B cell (primary cell): ENCODE results near the gene PCGF2. TPM values are rescaled to one million over a fixed set of nuclear protein-coding genes. Genes with fewer than 3 reads are reported as not detected.

Experiments used
- ATAC-seq: fragments of 200-7000 bp; cut with Tn5 transposase; one replicate; pipeline ENCODE4 v1.10.0; 2021; ENCODE audit warnings: low read depth, mild to moderate bottlenecking, moderate number of reproducible peaks, moderate library complexity
- CTCF ChIA-PET: fragments of 350-600 bp; sonication (Branson Sonifier 250); formaldehyde crosslinking; loops from one replicate; lab custom pipeline; 2021; ENCODE audit warnings: antibody characterized with exemption, inconsistent platforms; lab: Charles Lee
- POLR2A ChIA-PET: fragments of 350-600 bp; sonication (Branson Sonifier 250); formaldehyde crosslinking; loops from one replicate; lab custom pipeline; 2021; ENCODE audit warnings: antibody characterized with exemption; lab: Charles Lee
- DNase-seq: peaks from one replicate; pipeline ENCODE4 v3.0.0; 2013
- H2AFZ ChIP-seq: 2 replicates; pipeline ENCODE4 v1.6.1; 2012; ENCODE audit warnings: mild to moderate bottlenecking, low read depth, low read length; ENCODE audit not compliant: insufficient read depth, poor library complexity, severe bottlenecking
- H3K27ac ChIP-seq, 2 donors: 1 replicate in 1 of 2; 2 replicates in 1 of 2; pipeline ENCODE4 v1.5.1; 2012 to 2013; ENCODE audit warnings: low read length in 2 of 2, mild to moderate bottlenecking in 2 of 2, moderate library complexity in 1 of 2
- H3K27me3 ChIP-seq, 4 experiments: fragments of 200-600 bp in 1 of 4; sonication (generic) in 1 of 4; replicated peaks in 1 of 4; 1 replicate in 2 of 4; 2 replicates in 2 of 4; pipeline versions ENCODE4 v1.6.1 to v1.7.0; 2013 to 2016; ENCODE audit warnings: low read length in 3 of 4, mild to moderate bottlenecking in 2 of 4, mixed read lengths in 1 of 4, moderate library complexity in 1 of 4; ENCODE audit not compliant: insufficient read depth in 4 of 4, control insufficient read depth in 3 of 4; ENCODE audit errors: control extremely low read depth in 1 of 4
- H3K36me3 ChIP-seq, 2 experiments: replicated peaks in 1 of 2; 1 replicate in 1 of 2; 2 replicates in 1 of 2; pipeline versions ENCODE4 v1.6.1 to v1.7.1; 2013; ENCODE audit warnings: low read length in 1 of 2; ENCODE audit not compliant: insufficient read depth in 2 of 2, control insufficient read depth in 1 of 2; ENCODE audit errors: control extremely low read depth in 1 of 2, extremely low read depth in 1 of 2
- H3K4me1 ChIP-seq, 2 donors: fragments of 200-600 bp in 1 of 2; sonication (generic) in 1 of 2; 1 replicate in 1 of 2; 2 replicates in 1 of 2; pipeline versions ENCODE4 v1.5.1 to v1.6.1; 2013 to 2017; ENCODE audit warnings: low read length in 2 of 2; ENCODE audit not compliant: control insufficient read depth in 2 of 2, insufficient read depth in 2 of 2
- H3K4me2 ChIP-seq: replicated peaks from 2 replicates; pipeline ENCODE3; 2012; ENCODE audit warnings: mild to moderate bottlenecking, low read depth, low read length; ENCODE audit not compliant: poor library complexity, severe bottlenecking
- H3K4me3 ChIP-seq, 5 experiments: fragments of 200-600 bp in 1 of 5; sonication (generic) in 1 of 5; 1 replicate in 3 of 5; 2 replicates in 2 of 5; pipeline versions ENCODE4 v1.5.1 to v1.7.0; 2011 to 2016; ENCODE audit warnings: low read length in 4 of 5, mild to moderate bottlenecking in 4 of 5, low read depth in 2 of 5, control low read depth in 1 of 5, moderate library complexity in 1 of 5; ENCODE audit not compliant: insufficient read depth in 1 of 5; ENCODE audit errors: control extremely low read depth in 1 of 5, extremely low read depth in 1 of 5
- H3K79me2 ChIP-seq: fragments of 200-600 bp; sonication (generic); one replicate; pipeline ENCODE4 v1.6.0; 2016; ENCODE audit warnings: low read length; ENCODE audit not compliant: control insufficient read depth, insufficient read depth
- H3K9ac ChIP-seq: fragments of 200-600 bp; sonication (generic); 2 replicates; pipeline ENCODE4 v1.6.1; 2017; ENCODE audit warnings: mild to moderate bottlenecking, low read length, moderate library complexity
- H3K9me3 ChIP-seq, 3 donors: one replicate each; pipeline versions ENCODE4 v1.6.1 to v1.7.1; 2013; ENCODE audit warnings: low read length in 2 of 3; ENCODE audit not compliant: control insufficient read depth in 2 of 3, insufficient read depth in 1 of 3; ENCODE audit errors: control extremely low read depth in 1 of 3
- H4K20me1 ChIP-seq: 2 replicates; pipeline ENCODE4 v1.6.0; 2012; ENCODE audit warnings: mild to moderate bottlenecking, low read length; ENCODE audit not compliant: insufficient read depth, control insufficient read depth, poor library complexity, severe bottlenecking
- H3K27ac Mint-ChIP-seq: one replicate; pipeline ENCODE4 v1.8.0; 2021; ENCODE audit warnings: mixed read lengths
- H3K27me3 Mint-ChIP-seq: one replicate; pipeline ENCODE4 v1.8.0; 2021; ENCODE audit warnings: mixed read lengths
- H3K4me1 Mint-ChIP-seq: one replicate; pipeline ENCODE4 v1.8.0; 2021; ENCODE audit warnings: mixed read lengths
- H3K4me3 Mint-ChIP-seq: one replicate; pipeline ENCODE4 v1.8.0; 2021; ENCODE audit warnings: mixed read lengths
- H3K9me3 Mint-ChIP-seq: one replicate; pipeline ENCODE4 v1.8.0; 2022; ENCODE audit warnings: mixed read lengths; ENCODE audit not compliant: insufficient read depth
- EZH2 ChIP-seq: IDR thresholded peaks from 2 replicates; pipeline ENCODE4 v1.6.1; 2012; ENCODE audit warnings: borderline replicate concordance, low read depth, mild to moderate bottlenecking, moderate library complexity, low read length; ENCODE audit not compliant: insufficient read depth, poor library complexity, severe bottlenecking
- WGBS: methylation state at CpG from one replicate; pipeline ENCODE4 v1.1.5; 2013; ENCODE audit warnings: missing lambda C conversion rate; ENCODE audit not compliant: insufficient coverage; 5-methylcytosine and 5-hydroxymethylcytosine counted together
- intact Hi-C: fragments of 100-400 bp; cut with micrococcal nuclease; formaldehyde crosslinking; loops from one replicate; pipeline ENCODE4 v1.10.0; 2022
- polyA plus RNA-seq: library from polyadenylated mRNA; depleted of rRNA; stranded (reverse); fragments of >200 nt; gene quantifications from 2 replicates; pipeline ENCODE4 v1.2.3, GENCODE V29; 2012
- total RNA-seq, 2 donors: library from RNA; stranded (reverse); fragments of 120-200 nt in 1 of 2; gene quantifications; 1 replicate in 1 of 2; 2 replicates in 1 of 2; pipeline versions ENCODE4 v1.2.3 to v1.2.4, GENCODE V29; 2013 to 2022
- TF ChIP-seq, protein P1 (sequence below): fragments of 200-600 bp; IDR thresholded peaks from one replicate; pipeline ENCODE4 v1.8.0; 2022; ENCODE audit warnings: antibody characterized with exemption, mild to moderate bottlenecking

PCGF2 gene
- total and polyA plus RNA-seq, 2 donors (not counting 1 experiment from before 2014, with no cell fraction given) = 0.04 TPM; not detected in 1

DNA sequence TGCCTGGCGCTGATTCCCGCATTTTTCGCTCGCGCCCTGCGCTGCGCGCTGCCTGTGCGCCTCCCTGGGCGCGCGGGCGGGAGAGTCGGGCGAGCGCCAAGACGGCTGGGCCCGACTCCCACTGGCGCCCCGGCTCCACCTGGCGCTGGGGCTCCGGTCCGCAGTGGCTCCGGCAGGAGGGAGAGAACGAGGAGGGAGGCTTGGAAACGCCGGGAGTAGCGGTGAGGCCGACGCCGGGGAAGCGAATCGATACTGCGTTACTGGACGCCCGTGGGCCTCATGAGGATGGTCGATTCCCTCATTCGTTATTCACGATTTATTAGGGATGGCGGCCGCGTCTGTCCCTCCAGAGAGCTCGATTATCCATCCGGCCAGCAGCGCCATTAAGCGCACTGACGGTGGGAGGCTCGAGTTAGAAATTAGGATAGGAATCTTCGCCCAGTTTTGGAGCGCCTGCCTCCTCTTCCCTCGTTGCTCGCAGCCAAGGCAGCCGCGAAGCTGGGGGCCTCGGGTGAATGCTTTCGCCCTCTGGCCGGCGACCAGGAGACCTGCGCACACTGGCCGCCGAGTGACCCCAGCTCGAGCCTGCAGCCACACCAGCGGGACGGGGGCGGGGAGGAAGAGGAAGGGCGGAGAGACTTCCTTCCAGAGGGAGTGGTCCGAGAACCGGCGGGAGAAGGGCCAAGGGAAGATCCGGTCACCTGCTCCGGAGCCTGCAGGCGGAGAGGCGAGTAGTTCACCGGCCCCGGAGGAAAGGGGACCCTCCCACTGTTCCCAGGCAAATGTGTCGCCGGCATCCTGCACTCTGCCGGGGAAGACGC is 1.3 kb upstream of the PCGF2 start:
- Histone ChIP-seq H3K27ac (no peak overlapping the region), H3K9ac (peak overlapping the region; percentile 60), H3K36me3 (peaks cover 0 to under 1% of the 10 kb centered on the region in 2 experiments), H2AFZ (peak overlapping the region; percentile 21), H3K4me1 (peaks cover 68 to 80% of the 10 kb centered on the region in 2 donors), H3K4me2 (peak overlapping the region; percentile 79), H3K79me2 (peaks cover 24% of the 10 kb centered on the region), H3K4me3 (peak overlapping the region in 4 of 5 experiments; percentile 18 to 57 (median 42)), H3K27me3 (peaks cover 0 to 50% (median 25%) of the 10 kb centered on the region in 4 experiments), H3K9me3 (peaks cover 0 to 9% (median 0%) of the 10 kb centered on the region in 3 donors), H4K20me1 (peaks cover 27% of the 10 kb centered on the region)
- Mint-ChIP-seq H3K27ac (peak overlapping the region; percentile 21), H3K27me3 (peaks cover 33% of the 10 kb centered on the region), H3K4me1 (peaks cover 53% of the 10 kb centered on the region), H3K4me3 (peak overlapping the region; percentile 94), H3K9me3 (no peaks in the 10 kb centered on the region)
- DNase-seq (peak; percentile 72), ATAC-seq (no peak)
- TF ChIP-seq EZH2 = no peak
- TF ChIP-seq, protein P1, sequence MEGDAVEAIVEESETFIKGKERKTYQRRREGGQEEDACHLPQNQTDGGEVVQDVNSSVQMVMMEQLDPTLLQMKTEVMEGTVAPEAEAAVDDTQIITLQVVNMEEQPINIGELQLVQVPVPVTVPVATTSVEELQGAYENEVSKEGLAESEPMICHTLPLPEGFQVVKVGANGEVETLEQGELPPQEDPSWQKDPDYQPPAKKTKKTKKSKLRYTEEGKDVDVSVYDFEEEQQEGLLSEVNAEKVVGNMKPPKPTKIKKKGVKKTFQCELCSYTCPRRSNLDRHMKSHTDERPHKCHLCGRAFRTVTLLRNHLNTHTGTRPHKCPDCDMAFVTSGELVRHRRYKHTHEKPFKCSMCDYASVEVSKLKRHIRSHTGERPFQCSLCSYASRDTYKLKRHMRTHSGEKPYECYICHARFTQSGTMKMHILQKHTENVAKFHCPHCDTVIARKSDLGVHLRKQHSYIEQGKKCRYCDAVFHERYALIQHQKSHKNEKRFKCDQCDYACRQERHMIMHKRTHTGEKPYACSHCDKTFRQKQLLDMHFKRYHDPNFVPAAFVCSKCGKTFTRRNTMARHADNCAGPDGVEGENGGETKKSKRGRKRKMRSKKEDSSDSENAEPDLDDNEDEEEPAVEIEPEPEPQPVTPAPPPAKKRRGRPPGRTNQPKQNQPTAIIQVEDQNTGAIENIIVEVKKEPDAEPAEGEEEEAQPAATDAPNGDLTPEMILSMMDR = no peak
- ChIA-PET CTCF (interaction anchor here (0.6 kb wide), 1 partner anchor 13 kb away, joined by 3 read pairs; no protein-coding TSS in a partner anchor), POLR2A (interaction anchor here (0.6 kb wide), 1 partner anchor 44 kb away, joined by 6 read pairs; no protein-coding TSS in a partner anchor)
- 3% methylated on average over 79 of the region's 79 CpGs for WGBS
- intact Hi-C loops = loop anchor here (5.0 kb wide), 1 partner anchor 192 kb away; no protein-coding TSS in a partner anchor

DNA sequence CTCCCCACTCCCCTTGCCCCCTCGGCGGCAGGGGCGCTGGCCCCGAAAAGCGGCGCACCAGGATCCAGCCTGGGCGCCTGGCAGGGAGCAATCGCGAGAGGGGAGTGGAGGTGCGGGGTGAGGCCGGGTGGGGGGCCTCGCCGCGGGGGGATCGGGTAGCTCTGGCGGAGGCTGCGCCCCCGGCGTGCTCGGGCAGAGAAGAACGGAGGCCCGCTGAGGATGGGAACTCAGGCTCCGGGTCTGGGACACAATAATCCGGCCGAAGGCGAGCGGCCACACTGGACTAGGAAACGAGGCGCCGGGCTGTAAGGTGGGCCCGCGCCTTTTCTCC is 721 bp upstream of the PCGF2 start:
- peaks cover 33% of the 10 kb centered on the region for H3K27me3 Mint-ChIP-seq
- H3K79me2 ChIP-seq = peaks cover 18% of the 10 kb centered on the region
- peaks cover 0 to 9% (median 0%) of the 10 kb centered on the region in 3 donors for H3K9me3 ChIP-seq
- peak; percentile 89 for TF ChIP-seq EZH2
- TF ChIP-seq, protein P1 = no peak
- H3K4me2 ChIP-seq = peak overlapping the region; percentile 79
- H3K4me1 Mint-ChIP-seq = peaks cover 52% of the 10 kb centered on the region
- ATAC-seq = no peak
- no peaks in the 10 kb centered on the region for H3K9me3 Mint-ChIP-seq
- no peak for DNase-seq
- CTCF ChIA-PET = interaction anchor here (0.6 kb wide), 1 partner anchor 12 kb away, joined by 3 read pairs; no protein-coding TSS in a partner anchor
- POLR2A ChIA-PET = no interaction called here
- peak overlapping the region; percentile 94 for H3K4me3 Mint-ChIP-seq
- no peak overlapping the region for H3K27ac ChIP-seq
- no peaks in the 10 kb centered on the region for H3K36me3 ChIP-seq
- 2% methylated on average over 31 of the region's 32 CpGs for WGBS
- H3K9ac ChIP-seq = peak overlapping the region; percentile 60
- peak overlapping the region in 4 of 5 experiments; percentile 1 to 57 (median 42) for H3K4me3 ChIP-seq
- H3K4me1 ChIP-seq = peaks cover 67 to 77% of the 10 kb centered on the region in 2 donors
- H3K27ac Mint-ChIP-seq = no peak overlapping the region
- peaks cover 22% of the 10 kb centered on the region for H4K20me1 ChIP-seq
- peaks cover 0 to 50% (median 25%) of the 10 kb centered on the region in 4 experiments for H3K27me3 ChIP-seq
- H2AFZ ChIP-seq = no peak overlapping the region
- intact Hi-C loops = no loop called here
